ENCODE measurements around the gene COL4A2. TPM values are rescaled to one million over a fixed set of nuclear protein-coding genes. Genes with fewer than 3 reads are reported as not detected.

Gene COL4A2
- polyA plus RNA-seq, 1 donor (not counting 4 experiments of a cell fraction or from before 2014, with no cell fraction given): 30.7 TPM

DNA sequence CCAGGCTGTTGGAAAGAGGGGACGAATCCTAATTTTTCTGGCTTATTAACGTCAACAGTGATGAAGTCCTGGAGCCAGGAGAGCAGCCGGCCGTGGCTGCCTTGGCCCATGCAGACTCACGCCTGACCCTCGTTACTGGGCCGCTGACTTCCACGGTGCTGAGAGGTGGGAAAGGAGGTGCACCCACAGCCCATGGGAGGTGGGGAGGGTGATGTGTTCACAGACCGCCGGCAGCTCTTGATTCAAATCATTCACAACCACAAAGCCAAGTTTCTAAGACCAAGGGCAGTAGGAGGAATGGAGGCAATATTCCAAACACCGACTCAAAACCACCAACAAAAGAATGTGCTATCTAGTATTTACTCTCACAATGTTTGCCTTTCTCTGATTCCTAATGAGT lies 24.3 kb downstream of the COL4A2 start:
- TF ChIP-seq EZH2 (IDR thresholded peaks at IDR 0.05; ENCODE audit: low read length) (no peak), CTCF (optimal IDR thresholded peaks at IDR 0.05 in 1 of 3, IDR thresholded peaks at IDR 0.05 in 1 of 3, conservative IDR thresholded peaks at IDR 0.05 in 1 of 3; ENCODE audit: extremely low read depth in 1 of 3, insufficient read depth in 2 of 3, low read length in 3 of 3) (no peak)
- DNase-seq (ENCODE audit: low read depth, low spot score) (no peak), FAIRE-seq (no peak)
- no peak overlapping the region for H3K9ac ChIP-seq (ENCODE audit: control insufficient read depth, extremely low read depth, insufficient read depth, low read length)
- H3K36me3 ChIP-seq (ENCODE audit: control insufficient read depth in 2 of 2, extremely low read depth in 1 of 2, insufficient read depth in 2 of 2, low read length in 2 of 2): peaks cover 0 to 6% of the 10 kb centered on the region in 2 experiments
- no peaks in the 10 kb centered on the region for H3K9me3 ChIP-seq (ENCODE audit: control insufficient read depth, low read depth, low read length)
- no peaks in the 10 kb centered on the region for H3K9me1 ChIP-seq (ENCODE audit: control insufficient read depth, extremely low read depth, insufficient read depth, low read length)
- no peak overlapping the region for H3K4me3 ChIP-seq (ENCODE audit: control insufficient read depth in 2 of 3, extremely low read depth in 1 of 3, insufficient read depth in 2 of 3, low read depth in 1 of 3, low read length in 3 of 3)
- no peak overlapping the region for H3K4me2 ChIP-seq (ENCODE audit: control insufficient read depth, extremely low read depth, insufficient read depth, low read depth, low read length)
- no peaks in the 10 kb centered on the region for H3K27me3 ChIP-seq (ENCODE audit: control insufficient read depth, extremely low read depth, insufficient read depth, low read length)
- no peaks in the 10 kb centered on the region for H4K20me1 ChIP-seq (ENCODE audit: control insufficient read depth, extremely low read depth, insufficient read depth, low read length)
- H3K4me1 ChIP-seq (ENCODE audit: control insufficient read depth, extremely low read depth, insufficient read depth, low read length): peaks cover 20% of the 10 kb centered on the region
- H3K79me2 ChIP-seq (ENCODE audit: control insufficient read depth, insufficient read depth, low read length): peaks cover 62% of the 10 kb centered on the region
- dilution Hi-C loops (cut with MboI; ENCODE audit: extremely low pct_ligation_motif_present, low sequenced_read_pairs): no loop called here
- no peak overlapping the region for H2AFZ ChIP-seq (ENCODE audit: control insufficient read depth, low read length)
- no peak overlapping the region for H3K27ac ChIP-seq (ENCODE audit: control insufficient read depth, insufficient read depth, low read length)

DNA sequence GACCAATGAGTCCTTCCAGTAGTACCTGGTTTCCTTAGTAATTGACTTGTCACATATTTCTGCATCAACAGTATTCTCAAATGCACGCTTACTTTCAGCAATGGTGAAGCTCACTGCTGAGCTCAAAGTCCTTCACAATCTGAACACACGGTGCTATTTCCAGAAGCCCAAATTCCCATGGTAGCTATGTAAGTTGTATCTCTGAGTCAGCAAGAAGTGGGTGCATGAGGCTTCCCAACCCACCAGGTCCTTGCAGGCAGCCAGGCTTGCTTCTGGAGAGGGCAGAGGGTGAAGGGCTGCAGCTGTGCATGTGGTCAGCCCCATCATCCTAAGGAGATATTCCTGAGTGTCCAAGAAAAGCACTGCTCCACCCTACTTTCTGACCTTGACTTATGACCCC lies 25.7 kb downstream of the COL4A2 start:
- Histone ChIP-seq H3K27ac (ENCODE audit: control insufficient read depth, insufficient read depth, low read length) (no peak overlapping the region), H3K9me1 (ENCODE audit: control insufficient read depth, extremely low read depth, insufficient read depth, low read length) (no peaks in the 10 kb centered on the region), H3K27me3 (ENCODE audit: control insufficient read depth, extremely low read depth, insufficient read depth, low read length) (no peaks in the 10 kb centered on the region), H2AFZ (ENCODE audit: control insufficient read depth, low read length) (no peak overlapping the region), H3K4me3 (ENCODE audit: control insufficient read depth in 2 of 3, extremely low read depth in 1 of 3, insufficient read depth in 2 of 3, low read depth in 1 of 3, low read length in 3 of 3) (no peak overlapping the region), H3K9ac (ENCODE audit: control insufficient read depth, extremely low read depth, insufficient read depth, low read length) (no peak overlapping the region), H3K79me2 (ENCODE audit: control insufficient read depth, insufficient read depth, low read length) (peaks cover 62% of the 10 kb centered on the region), H3K9me3 (ENCODE audit: control insufficient read depth, low read depth, low read length) (no peaks in the 10 kb centered on the region), H3K36me3 (ENCODE audit: control insufficient read depth in 2 of 2, extremely low read depth in 1 of 2, insufficient read depth in 2 of 2, low read length in 2 of 2) (peaks cover 0 to 7% of the 10 kb centered on the region in 2 experiments), H3K4me2 (ENCODE audit: control insufficient read depth, extremely low read depth, insufficient read depth, low read depth, low read length) (no peak overlapping the region), H4K20me1 (ENCODE audit: control insufficient read depth, extremely low read depth, insufficient read depth, low read length) (no peaks in the 10 kb centered on the region), H3K4me1 (ENCODE audit: control insufficient read depth, extremely low read depth, insufficient read depth, low read length) (peaks cover 20% of the 10 kb centered on the region)
- no peak for DNase-seq (ENCODE audit: low read depth, low spot score)
- FAIRE-seq: peak; percentile 20
- no peak for TF ChIP-seq CTCF (optimal IDR thresholded peaks at IDR 0.05 in 1 of 3, IDR thresholded peaks at IDR 0.05 in 1 of 3, conservative IDR thresholded peaks at IDR 0.05 in 1 of 3; ENCODE audit: extremely low read depth in 1 of 3, insufficient read depth in 2 of 3, low read length in 3 of 3)
- TF ChIP-seq EZH2 (IDR thresholded peaks at IDR 0.05; ENCODE audit: low read length): no peak
- dilution Hi-C loops (cut with MboI; ENCODE audit: extremely low pct_ligation_motif_present, low sequenced_read_pairs): no loop called here

Data from keratinocyte (primary cell).